ENCODE measurements around the gene TAS1R3.
A peak's percentile ranks its signal among the peaks of the same experiment; 100 is the strongest.

Gene TAS1R3

DNA sequence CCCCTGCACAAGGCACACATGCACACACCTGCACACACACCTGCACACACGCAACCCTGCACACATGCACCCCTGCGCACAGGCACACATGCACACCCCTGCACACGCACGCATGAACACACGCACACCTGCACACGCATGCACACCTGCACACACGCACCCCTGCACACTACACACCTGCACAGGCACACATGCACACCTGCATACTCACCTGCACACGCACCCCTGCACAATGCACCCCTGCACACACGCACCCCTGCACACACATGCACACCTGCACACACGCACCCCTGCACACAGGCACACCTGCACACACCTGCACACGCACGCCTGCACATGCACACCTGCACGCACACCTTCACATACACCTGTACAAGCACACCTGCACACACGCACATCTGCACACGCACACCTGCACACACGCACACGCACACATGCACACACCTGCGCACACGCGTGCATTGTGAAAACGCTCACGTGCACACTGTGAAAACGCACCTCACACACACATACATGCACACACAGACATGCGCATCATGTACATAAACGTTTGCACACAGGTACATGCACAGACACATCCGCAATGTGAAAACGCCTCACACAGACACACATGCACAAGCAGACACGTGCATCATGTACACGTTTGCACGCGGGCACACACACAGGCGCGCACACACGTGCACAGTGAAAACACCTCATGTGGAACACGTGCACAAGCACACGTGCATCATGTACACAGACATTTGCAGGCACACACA, 9.9 kb downstream of the TAS1R3 start:
- no peak for DNase-seq

DNA sequence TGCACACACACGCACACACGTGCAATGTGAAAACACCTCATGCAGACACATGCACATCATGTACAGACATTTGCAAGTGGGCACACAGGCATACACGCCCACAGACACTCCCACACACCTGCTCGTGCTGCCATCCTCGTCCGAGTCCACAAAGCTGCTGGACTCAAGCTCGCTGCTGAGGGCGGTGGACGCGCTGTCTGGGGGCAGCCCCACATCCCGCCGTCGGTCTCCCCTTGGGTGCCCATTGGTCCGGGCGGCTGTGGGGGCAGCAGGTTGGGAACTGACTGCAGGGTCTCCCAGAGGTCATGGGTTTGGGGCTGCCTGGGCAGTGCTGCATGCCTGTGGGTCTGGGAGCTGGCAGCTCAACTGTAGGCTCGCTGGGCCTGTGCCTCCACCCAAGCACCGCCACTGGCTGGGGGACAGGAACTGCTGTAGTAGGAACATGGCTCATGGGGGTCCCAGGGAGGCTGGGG, 10.5 kb downstream of the TAS1R3 start:
- no peak for DNase-seq

GRCh38 chr1:1342061-1342562, 11.0 kb downstream of the TAS1R3 start:
- DNase-seq: no peak

DNA sequence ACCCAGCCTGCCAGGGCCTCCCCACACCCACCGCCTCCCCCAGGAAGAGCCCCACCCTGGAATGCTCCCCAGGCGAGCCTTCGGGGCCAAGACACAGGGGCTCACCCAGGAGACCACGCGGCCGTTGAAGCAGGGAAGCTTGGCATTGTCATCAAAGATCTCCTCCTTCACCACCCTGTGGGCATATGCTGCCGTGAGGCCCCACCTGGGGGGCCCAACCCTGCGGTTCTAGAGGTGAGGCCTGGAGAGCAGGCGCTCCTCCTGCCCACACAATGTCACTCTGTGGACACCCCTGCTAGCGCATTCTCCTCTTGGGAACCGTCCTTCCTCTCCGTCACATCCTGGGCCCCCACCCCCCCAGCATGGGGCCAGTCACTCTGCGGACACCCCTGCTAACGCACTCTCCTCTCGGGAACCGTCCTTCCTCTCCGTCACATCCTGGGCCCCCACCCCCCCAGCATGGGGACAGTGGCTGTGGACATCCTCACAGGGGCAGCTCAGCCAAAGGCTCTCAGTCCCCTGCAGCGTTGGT, 11.6 kb downstream of the TAS1R3 start:
- no peak for DNase-seq

- no peak for DNase-seq
Measured at GRCh38 chr1:1343811-1344421, 12.8 kb downstream of the TAS1R3 start.

- DNase-seq: no peak
Measured at GRCh38 chr1:1344655-1345361, 13.7 kb downstream of the TAS1R3 start.

- no peak for DNase-seq
Measured at GRCh38 chr1:1345384-1345783, 14.3 kb downstream of the TAS1R3 start.

- DNase-seq: no peak
Measured at GRCh38 chr1:1345860-1346500, 14.9 kb downstream of the TAS1R3 start.

- DNase-seq: no peak
Measured at GRCh38 chr1:1346501-1346890, 15.4 kb downstream of the TAS1R3 start.

DNA sequence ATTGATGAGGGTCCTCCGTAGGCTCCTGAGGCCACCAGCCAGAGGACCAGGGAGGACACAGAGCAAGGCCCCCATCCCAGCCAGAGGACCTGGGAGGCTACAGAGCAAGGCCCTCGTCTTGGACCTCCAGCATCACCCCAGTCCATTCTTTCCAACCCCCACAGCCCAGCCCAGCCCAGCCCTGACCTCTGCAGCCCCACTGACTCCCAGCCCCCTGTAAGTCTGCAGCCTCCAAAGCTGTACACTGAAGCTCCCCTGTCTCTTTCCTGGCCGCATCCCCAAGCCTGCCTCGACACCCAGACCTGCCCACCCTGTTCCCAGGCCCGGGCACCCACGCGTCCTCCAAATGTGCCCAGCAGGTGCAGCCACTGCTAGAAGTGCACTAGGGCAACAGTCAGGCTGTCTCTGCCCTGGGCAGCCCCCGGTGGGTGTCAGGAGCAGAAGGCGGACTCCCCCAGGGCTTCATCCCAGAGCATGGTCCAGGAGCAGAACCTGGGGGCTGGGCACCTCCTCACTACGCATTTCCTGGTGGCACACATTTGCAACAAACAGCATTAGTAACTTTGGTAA, 16.0 kb downstream of the TAS1R3 start:
- DNase-seq: no peak

DNA sequence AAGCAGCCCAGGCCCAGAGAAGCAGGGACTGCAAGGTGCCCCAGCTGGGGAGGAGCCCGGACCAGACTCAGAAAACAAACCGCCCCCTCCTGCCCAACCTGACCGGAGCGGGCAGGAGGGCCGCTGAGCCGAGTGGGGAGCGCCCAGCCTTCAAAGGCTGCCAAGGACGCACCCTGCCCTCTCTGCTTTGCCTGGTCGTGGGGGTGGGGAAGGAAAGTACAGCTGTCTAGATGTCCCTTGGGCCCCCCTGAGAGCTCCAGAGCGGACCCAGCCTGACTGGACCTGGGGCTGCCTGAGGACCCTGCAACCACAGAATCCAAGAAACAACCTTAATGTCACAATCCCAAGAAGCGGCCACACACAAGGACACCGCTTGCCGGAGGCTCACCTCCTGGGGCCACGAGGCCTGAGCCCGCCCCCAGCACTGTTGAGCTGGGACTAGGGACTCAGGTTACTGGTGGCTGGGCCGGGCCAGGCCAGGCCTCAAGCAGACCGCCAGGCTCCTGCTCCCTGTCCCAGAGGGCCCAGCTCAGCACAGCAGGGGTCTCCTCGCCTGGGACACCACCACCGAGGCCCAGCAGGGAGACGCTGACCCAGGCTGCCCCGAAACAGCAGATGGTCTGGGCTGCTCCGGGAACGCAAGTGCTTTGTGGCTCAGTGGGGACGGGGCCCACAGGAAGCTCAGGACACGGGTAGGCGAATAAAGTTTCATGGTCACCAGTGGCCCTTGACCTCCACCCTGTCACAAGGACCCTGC, 16.8 kb downstream of the TAS1R3 start:
- no peak for DNase-seq

- no peak for DNase-seq
Measured at GRCh38 chr1:1348420-1349255, 17.6 kb downstream of the TAS1R3 start.

DNA sequence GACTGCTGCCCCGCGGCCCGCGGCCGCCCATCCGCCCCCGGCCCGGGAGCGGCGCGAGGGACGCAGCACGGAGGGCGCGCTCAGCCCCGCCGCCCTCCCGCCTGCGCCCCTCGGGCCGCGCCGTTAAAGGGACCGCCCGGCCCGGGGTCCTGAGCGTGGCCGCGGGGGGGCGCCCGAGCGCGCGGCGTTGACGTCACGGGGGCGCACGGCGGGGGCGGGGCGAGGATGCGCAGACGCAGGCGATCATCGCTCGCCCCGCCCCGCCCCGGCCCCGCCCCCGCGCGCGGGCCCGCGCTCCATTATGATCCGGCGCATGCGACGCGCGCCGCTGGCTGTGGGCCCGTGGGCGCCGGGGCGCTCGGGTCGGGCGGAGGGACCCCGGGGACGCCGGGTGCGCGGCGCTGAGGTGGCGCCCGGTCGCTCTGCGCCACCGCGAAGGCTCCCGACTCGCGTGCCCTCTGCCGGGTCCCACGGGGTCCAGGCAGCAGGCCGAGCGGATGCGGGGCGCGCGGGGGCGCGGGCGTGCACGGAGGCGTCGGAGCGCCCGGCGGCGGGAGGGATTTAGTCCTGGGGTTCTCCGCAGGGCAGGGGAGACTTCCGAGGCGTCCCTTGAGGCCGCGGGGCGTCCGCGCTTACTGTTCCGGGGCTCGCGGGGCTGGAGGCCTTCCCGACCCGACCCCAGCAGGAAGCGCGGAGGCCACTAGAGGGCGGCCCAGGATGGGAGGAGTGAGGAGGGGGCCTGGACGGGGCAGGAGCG, 18.4 kb downstream of the TAS1R3 start, which contains the start of gene DVL1:
Gene DVL1, minus strand, starts transcription at position 163 of the 757 bp plus-strand sequence. CDS start 353 bp downstream, outside the sequence.
- peak; percentile 62 for DNase-seq

DNA sequence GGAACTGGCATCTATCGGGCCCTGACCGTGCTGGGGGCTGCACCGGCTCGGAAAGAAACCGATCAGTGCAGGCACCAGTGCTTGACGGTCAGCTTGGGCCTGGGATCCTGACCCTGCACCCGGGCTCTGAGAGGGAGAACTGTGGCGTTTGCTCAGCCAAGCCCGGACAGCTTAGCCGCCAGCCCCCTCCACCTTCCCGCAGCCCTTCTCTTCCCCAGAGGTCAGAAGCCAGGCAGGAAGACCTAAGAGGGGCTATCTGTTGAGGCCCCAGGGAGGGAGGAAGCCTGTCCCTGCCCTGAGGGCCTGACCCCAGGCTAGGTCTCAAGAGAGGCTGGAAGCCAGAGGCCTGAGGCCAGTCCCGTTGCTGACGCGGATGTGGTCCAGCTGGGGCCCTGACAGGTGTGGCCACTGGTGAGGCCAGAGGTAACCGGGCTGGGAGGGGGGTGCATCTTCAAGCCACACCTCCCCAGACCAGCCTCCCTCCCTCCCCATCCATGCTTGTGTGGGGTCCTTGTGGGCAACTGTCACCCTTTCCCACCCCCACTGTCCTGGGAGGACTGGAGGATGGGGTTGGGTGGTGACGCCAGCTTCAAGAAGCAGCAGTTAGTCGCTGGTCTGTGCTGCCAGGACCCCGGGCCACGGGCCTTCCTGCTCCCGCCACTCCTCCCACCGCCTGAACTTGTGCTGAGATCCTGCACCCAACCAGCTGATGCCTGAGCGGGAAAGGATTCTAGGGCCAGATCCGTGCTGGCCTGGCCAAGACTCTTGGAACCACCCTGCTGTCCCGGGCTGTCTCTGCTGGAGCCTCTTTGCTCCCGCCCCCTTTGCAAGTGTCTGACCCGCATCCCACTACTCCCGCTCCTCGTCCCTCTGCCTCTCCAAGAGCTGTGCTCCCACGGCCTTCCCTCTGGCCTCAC, 20.7 kb downstream of the TAS1R3 start:
- DNase-seq: no peak

DNA sequence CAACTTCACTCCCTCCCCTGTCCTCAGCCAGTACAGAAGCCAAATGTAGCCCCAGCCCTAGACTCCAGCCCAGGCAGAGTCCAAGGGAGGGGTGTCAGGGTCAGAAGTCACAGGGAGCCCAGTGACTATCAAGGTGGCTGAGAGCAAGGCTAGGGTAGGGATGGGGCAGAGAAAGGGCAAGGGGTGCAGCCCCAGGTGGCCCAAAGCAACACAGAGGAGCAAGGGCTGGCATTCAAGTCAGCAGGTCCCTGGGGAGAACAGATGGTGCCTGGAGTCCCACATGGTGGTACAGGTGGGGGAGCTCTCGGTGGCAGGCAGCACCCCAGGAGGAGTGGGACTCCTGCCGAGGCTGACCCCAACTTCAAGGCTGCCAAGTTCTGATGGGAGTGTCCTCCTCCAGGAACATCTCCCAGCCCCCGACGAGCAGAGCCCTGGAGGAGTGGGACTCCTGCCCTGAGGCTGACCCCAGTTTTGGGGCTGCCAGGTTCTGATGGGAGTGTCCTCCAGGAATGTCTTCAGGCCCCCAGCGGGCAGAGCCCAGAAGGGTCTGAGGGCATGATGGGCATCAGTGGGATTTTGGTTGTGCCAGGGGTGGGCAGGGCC, 21.8 kb downstream of the TAS1R3 start:
- no peak for DNase-seq

DNA sequence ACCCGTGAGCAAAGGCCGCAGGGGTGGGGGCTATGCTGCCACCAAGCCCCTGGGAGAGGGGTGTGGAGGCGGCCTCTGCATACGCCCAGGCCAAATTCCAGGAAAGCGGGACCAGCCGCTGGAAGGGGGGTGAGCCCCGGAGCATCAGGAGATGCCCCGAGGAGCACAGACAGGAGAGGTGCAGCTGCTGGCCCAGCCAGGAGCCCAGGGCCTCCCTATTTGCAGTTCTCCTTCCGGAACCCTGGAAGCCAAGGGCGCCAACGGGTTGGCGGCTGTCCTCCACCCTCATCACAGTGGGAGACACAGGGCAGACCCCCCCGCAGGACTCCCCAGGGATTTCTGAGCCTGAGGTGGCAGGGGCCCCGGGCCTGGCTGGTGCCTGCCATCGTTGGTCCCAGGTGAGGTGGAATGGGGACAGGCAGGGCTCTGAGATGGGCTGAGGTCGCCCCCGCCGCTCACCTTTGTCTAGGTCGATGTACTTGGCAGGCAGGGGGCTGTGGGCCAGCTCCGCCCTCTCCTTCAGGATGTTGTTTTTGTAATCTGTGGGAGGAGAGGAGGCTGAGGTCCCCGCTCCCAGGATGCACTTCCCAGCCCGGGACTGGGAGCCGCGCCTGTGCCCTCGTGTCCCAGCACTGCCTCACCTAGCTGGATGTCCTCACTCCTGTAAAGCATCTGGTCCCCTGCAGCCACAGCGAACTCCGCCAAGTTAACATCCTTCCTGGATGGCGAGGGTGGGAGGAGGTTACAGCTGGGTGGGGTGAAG, 22.5 kb downstream of the TAS1R3 start:
- DNase-seq: no peak
